ENCODE data around the gene CPNE8. TPM values are rescaled to one million over a fixed set of nuclear protein-coding genes. Genes with fewer than 3 reads are reported as not detected.
A peak's percentile ranks its signal among the peaks of the same experiment; 100 is the strongest.

The CPNE8 gene
- total RNA-seq, 1 experiment from 2014 or later = 7.2 TPM

DNA sequence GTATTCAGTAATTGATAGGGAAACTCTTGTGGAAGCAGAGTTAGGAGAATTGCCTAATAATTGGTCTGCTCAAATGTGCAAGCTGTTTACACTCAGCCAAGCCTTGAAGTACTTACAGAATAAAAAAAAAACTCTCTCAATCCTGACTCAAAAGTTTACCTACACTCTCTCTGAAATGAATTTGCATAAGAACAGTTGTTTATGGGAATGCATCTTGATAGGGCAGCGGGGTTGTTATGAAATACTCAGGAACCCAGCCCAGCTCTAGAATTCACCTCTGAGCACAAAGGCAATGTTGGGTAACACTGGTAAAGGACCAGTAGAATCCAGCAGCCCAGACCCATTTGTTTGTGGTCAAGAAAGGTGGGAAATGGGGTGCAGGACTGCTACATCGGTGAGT, 267.0 kb downstream of the CPNE8 start:
- no peaks in the 10 kb centered on the region for H3F3A ChIP-seq (ENCODE audit: low read length, unreplicated experiment)
- BruUV-seq (replicated peaks) = no TSS peak
- intact Hi-C loops (cut with micrococcal nuclease) = no loop called here
- H3K9me2 ChIP-seq (replicated peaks; ENCODE audit: low read length) = peaks cover 5% of the 10 kb centered on the region; the same call in 1 of the 2 replicates
- H3K9me3 ChIP-seq (ENCODE audit: low read length) = no peaks in the 10 kb centered on the region
- H3K4me1 ChIP-seq (ENCODE audit: insufficient read depth, low read length) = no peaks in the 10 kb centered on the region
- H4K20me1 ChIP-seq (ENCODE audit: low read length) = no peaks in the 10 kb centered on the region
- no peak for DNase-seq
- no peaks in the 10 kb centered on the region for H3K27me3 ChIP-seq (ENCODE audit: low read length)
- no peak for ATAC-seq
- ChIA-PET CTCF (no interaction called here), POLR2A (ENCODE audit: unreplicated experiment) (no interaction called here)
- H3K79me2 ChIP-seq (ENCODE audit: low read length) = no peaks in the 10 kb centered on the region
- H3K9ac ChIP-seq (ENCODE audit: low read length) = no peak overlapping the region
- no peak overlapping the region for H3K4me2 ChIP-seq (ENCODE audit: low read length)
- no peak overlapping the region for H2AFZ ChIP-seq (ENCODE audit: low read length)
- no peak overlapping the region for H3K27ac ChIP-seq (ENCODE audit: low read length)
- no peaks in the 10 kb centered on the region for H3K36me3 ChIP-seq (ENCODE audit: low read depth, low read length)
- H3K4me3 ChIP-seq (ENCODE audit: low read length) = no peak overlapping the region
- TF ChIP-seq, protein P1, sequence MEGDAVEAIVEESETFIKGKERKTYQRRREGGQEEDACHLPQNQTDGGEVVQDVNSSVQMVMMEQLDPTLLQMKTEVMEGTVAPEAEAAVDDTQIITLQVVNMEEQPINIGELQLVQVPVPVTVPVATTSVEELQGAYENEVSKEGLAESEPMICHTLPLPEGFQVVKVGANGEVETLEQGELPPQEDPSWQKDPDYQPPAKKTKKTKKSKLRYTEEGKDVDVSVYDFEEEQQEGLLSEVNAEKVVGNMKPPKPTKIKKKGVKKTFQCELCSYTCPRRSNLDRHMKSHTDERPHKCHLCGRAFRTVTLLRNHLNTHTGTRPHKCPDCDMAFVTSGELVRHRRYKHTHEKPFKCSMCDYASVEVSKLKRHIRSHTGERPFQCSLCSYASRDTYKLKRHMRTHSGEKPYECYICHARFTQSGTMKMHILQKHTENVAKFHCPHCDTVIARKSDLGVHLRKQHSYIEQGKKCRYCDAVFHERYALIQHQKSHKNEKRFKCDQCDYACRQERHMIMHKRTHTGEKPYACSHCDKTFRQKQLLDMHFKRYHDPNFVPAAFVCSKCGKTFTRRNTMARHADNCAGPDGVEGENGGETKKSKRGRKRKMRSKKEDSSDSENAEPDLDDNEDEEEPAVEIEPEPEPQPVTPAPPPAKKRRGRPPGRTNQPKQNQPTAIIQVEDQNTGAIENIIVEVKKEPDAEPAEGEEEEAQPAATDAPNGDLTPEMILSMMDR (conservative IDR thresholded peaks at IDR 0.05; ENCODE audit: low read depth, low read length) = no peak
- TF ChIP-seq EZH2phosphoT487 (IDR thresholded peaks at IDR 0.05; ENCODE audit: borderline replicate concordance, low read length) (no peak), EZH2 (IDR thresholded peaks at IDR 0.05; ENCODE audit: low read length, unreplicated experiment) (no peak)

DNA sequence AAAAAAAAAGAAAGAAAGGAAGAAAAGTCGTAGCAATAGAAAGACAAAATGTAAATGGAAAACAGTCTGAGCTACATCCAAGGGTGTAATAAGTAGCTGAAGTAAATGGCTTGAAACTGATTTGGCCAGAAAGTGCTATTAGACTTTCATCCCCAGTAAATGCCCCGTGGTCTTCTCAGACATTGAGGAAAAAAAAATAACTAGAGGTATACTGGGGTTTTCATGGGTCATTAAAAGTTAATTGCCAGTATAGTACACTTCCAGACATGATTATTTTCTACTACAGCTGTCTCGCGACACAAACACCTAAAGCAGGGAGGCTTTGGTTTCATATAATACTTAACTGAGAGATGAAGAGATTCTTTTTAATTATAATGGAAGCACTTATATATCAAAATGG, 271.9 kb downstream of the CPNE8 start:
- H3K9me2 ChIP-seq (replicated peaks; ENCODE audit: low read length) = peaks cover 5% of the 10 kb centered on the region; the same call in 1 of the 2 replicates
- no peaks in the 10 kb centered on the region for H3K27me3 ChIP-seq (ENCODE audit: low read length)
- BruUV-seq (replicated peaks) = no TSS peak
- no peaks in the 10 kb centered on the region for H3F3A ChIP-seq (ENCODE audit: low read length, unreplicated experiment)
- DNase-seq = no peak
- intact Hi-C loops (cut with micrococcal nuclease) = no loop called here
- ChIA-PET CTCF (interaction anchor here (0.6 kb wide), 1 partner anchor 1342 kb away, joined by 4 read pairs; no protein-coding TSS in a partner anchor), POLR2A (ENCODE audit: unreplicated experiment) (interaction anchor here (0.6 kb wide), 2 partner anchors 33 to 40 kb away, joined by 3 to 4 read pairs; no protein-coding TSS in a partner anchor)
- no peaks in the 10 kb centered on the region for H3K9me3 ChIP-seq (ENCODE audit: low read length)
- H3K4me1 ChIP-seq (ENCODE audit: insufficient read depth, low read length) = peaks cover 7% of the 10 kb centered on the region; the same call in 1 of the 2 replicates
- ATAC-seq = no peak
- H3K4me3 ChIP-seq (ENCODE audit: low read length) = no peak overlapping the region
- H3K27ac ChIP-seq (ENCODE audit: low read length) = no peak overlapping the region
- H3K9ac ChIP-seq (ENCODE audit: low read length) = no peak overlapping the region
- no peak overlapping the region for H2AFZ ChIP-seq (ENCODE audit: low read length)
- H4K20me1 ChIP-seq (ENCODE audit: low read length) = no peaks in the 10 kb centered on the region
- H3K36me3 ChIP-seq (ENCODE audit: low read depth, low read length) = no peaks in the 10 kb centered on the region
- no peaks in the 10 kb centered on the region for H3K79me2 ChIP-seq (ENCODE audit: low read length)
- TF ChIP-seq EZH2phosphoT487 (IDR thresholded peaks at IDR 0.05; ENCODE audit: borderline replicate concordance, low read length) = no peak
- TF ChIP-seq, protein P1 (conservative IDR thresholded peaks at IDR 0.05; ENCODE audit: low read depth, low read length) = no peak
- no peak for TF ChIP-seq EZH2 (IDR thresholded peaks at IDR 0.05; ENCODE audit: low read length, unreplicated experiment)
- no peak overlapping the region for H3K4me2 ChIP-seq (ENCODE audit: low read length)

DNA sequence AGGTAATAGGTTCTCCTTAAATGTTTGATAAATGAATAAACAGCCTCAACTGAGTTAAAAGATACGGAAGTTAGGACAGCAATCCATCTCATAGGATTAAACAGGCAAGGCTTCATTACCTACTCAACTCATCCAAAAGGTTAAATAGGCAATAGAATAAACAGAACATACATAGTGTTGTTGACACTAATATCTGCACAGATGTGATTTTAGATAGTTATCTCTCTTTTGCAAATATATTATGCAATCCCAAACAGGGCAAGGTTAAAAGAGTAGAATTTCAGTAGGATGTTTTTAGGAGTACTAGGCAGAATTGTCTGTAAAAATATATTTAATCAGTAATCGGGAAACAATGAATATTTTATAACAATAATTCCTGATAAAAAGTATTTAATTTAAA, 276.3 kb downstream of the CPNE8 start:
- CTCF ChIA-PET = no interaction called here
- DNase-seq = peak; percentile 32
- BruUV-seq (replicated peaks) = no TSS peak

More for the DNA sequence above, 276.3 kb downstream of the CPNE8 start:
- Histone ChIP-seq H3K79me2 (ENCODE audit: low read length) (no peaks in the 10 kb centered on the region), H3K4me2 (ENCODE audit: low read length) (no peak overlapping the region), H3K36me3 (ENCODE audit: low read depth, low read length) (no peaks in the 10 kb centered on the region), H3K27me3 (ENCODE audit: low read length) (no peaks in the 10 kb centered on the region), H3K9ac (ENCODE audit: low read length) (no peak overlapping the region), H4K20me1 (ENCODE audit: low read length) (no peaks in the 10 kb centered on the region), H3K9me3 (ENCODE audit: low read length) (no peaks in the 10 kb centered on the region), H3K27ac (ENCODE audit: low read length) (no peak overlapping the region), H2AFZ (ENCODE audit: low read length) (no peak overlapping the region), H3F3A (ENCODE audit: low read length, unreplicated experiment) (no peaks in the 10 kb centered on the region), H3K9me2 (replicated peaks; ENCODE audit: low read length) (no peaks in the 10 kb centered on the region), H3K4me1 (ENCODE audit: insufficient read depth, low read length) (peaks cover 7% of the 10 kb centered on the region; the same call in 1 of the 2 replicates), H3K4me3 (ENCODE audit: low read length) (no peak overlapping the region)
- intact Hi-C loops (cut with micrococcal nuclease) = no loop called here
- POLR2A ChIA-PET (ENCODE audit: unreplicated experiment) = no interaction called here
- peak; percentile 20; the same call in 1 of the 2 replicates for ATAC-seq
- TF ChIP-seq EZH2phosphoT487 (IDR thresholded peaks at IDR 0.05; ENCODE audit: borderline replicate concordance, low read length) = no peak
- TF ChIP-seq EZH2 (IDR thresholded peaks at IDR 0.05; ENCODE audit: low read length, unreplicated experiment) = no peak
- TF ChIP-seq, protein P1 (conservative IDR thresholded peaks at IDR 0.05; ENCODE audit: low read depth, low read length) = no peak

Measured in PC-3 (cell line).